Stimulated activated effector memory CD8-positive, alpha-beta T cell treated with anti-CD3 and anti-CD28 coated beads, Interleukin-12 subunit alpha, Interleukin-12 subunit beta, amount 100 ng/mL, for 72 hours (primary cell): ENCODE data around the gene HYAL3.
A peak's percentile ranks its signal among the peaks of the same experiment; 100 is the strongest.
"Not testable (repeated sequence)": the region's sequence is repeated elsewhere in the genome, so short reads cannot be mapped to it uniquely, and the experiment has no call there.

ENCODE experiments used
- ATAC-seq: fragments of 150-1000 bp; cut with Tn5 transposase; 2 replicates; pipeline ENCODE4 v1.10.0; 2021
- DNase-seq, 2 donors: peaks; one replicate each; pipeline ENCODE4 v3.0.0; 2021 to 2022; ENCODE audit warnings: low spot score in 2 of 2
- H3K27ac Mint-ChIP-seq: one replicate; pipeline ENCODE4 v1.8.0; 2022; ENCODE audit warnings: mild to moderate bottlenecking, mixed read lengths
- H3K36me3 Mint-ChIP-seq: one replicate; pipeline ENCODE4 v1.8.0; 2022; ENCODE audit warnings: mild to moderate bottlenecking, mixed read lengths
- H3K4me1 Mint-ChIP-seq: one replicate; pipeline ENCODE4 v1.8.0; 2022; ENCODE audit warnings: mixed read lengths
- H3K4me3 Mint-ChIP-seq: one replicate; pipeline ENCODE4 v1.8.0; 2022; ENCODE audit warnings: mild to moderate bottlenecking, mixed read lengths
- H3K9me3 Mint-ChIP-seq: one replicate; pipeline ENCODE4 v1.8.0; 2022; ENCODE audit warnings: mixed read lengths

HYAL3 gene

DNA sequence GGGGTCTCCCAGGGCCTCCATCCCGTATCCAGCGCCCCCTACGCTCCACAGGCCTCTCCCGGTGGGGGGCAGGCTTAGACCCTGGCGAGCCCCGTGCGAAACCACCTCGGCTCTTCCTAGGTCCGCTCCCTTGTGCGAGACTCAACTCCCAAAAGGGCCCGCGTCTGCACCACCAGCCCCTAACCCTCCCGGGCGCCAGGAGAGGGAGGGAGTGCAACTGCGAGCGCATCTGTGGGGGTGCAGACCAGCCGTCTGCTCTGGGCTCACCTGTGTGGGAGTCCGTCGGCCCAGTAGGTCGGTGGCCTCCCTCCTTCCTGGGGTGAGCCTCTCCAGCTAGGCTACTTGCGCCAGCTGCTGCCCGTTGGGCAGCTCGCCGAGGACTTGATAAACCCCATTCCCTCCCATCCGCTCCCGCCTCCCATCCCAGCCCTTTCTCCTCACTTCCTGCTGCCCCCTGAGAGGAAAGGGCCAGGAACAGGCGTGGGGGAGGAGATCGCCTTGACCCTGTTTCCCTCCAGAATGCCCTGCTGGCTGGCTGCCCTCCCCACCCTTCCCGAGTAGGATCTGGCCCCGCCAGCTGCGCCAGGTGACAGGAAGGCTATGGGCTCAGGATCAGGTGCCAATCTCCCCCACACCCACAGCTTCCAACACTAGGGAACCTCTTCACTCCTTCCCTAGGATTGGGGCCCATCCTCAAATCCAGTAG lies 23.3 kb upstream of the HYAL3 start, which contains the start of gene HYAL2:
TSS of gene HYAL2 (minus strand) at position 360 of the 706 bp plus-strand sequence. CDS start 2,256 bp downstream, outside the sequence.
- ATAC-seq (no peak), DNase-seq (no peak)
- Mint-ChIP-seq H3K9me3 (no peaks in the 10 kb centered on the region), H3K27ac (peak within 1 kb of the TSS; percentile 98), H3K36me3 (peaks cover 23% of the 10 kb centered on the region), H3K4me3 (peak within 1 kb of the TSS; percentile 78), H3K4me1 (peaks cover 57% of the 10 kb centered on the region)

DNA sequence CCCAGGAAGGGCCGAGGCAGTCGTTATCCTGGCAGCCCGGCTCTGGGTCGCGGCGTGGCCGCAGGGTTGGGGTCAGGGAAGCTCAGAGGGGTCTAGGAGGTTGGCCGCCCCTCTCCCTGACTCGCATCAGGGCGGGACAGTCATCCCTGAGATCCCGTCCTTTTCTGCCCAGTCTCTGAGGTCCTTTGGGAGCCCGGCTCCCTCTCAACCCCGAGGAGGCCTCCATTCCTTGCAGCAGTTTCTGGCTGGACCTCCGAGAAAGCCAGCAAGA lies 22.8 kb upstream of the HYAL3 start:
- peaks cover 23% of the 10 kb centered on the region for H3K36me3 Mint-ChIP-seq
- H3K4me1 Mint-ChIP-seq, result peaks cover 55% of the 10 kb centered on the region
- no peak overlapping the region for H3K27ac Mint-ChIP-seq
- ATAC-seq, result no peak
- H3K9me3 Mint-ChIP-seq, result no peaks in the 10 kb centered on the region
- no peak for DNase-seq
- peak overlapping the region; percentile 78 for H3K4me3 Mint-ChIP-seq

DNA sequence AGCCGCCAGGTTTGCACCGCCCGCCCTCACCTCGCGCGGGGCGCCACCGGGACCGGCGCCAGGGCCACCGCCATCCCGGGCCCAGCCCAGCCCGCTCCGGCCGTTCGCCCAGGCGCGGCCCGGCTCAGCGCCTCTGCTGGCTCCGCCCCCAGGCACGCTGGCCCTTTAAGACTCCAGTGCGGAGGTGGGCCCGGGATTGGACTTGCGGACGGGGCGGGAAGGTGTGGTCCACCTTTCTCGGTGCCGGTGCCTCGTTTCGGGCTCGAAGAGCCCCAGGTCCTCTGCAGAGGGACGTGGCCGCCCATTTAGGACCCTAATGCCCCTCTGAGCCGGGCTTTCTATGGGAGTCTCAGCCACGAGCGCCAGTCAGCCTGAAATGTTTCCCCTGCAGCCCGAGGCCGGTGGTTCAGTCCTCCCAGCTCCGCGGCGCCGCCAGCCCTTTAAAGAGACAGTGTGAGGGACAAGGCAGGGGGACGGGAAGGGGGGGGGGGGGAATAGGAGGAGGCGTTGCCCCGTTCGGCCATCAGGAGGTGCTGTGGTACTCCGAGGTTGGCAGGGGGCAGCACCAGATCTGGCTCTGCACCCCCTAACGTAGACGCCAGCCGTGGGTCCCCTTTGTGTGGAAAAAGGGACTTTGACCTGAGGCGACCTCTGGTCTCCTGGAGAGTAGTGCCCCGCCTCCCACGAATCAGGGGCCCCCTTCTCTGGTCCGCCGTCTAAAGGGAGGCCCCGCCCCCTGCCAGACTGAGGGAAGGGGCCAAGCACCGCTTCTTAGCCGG lies 22.3 kb upstream of the HYAL3 start:
- ATAC-seq (peak; percentile 75), DNase-seq (peak; percentile 77 to 95)
- H3K36me3 Mint-ChIP-seq, result peaks cover 23% of the 10 kb centered on the region
- H3K9me3 Mint-ChIP-seq, result no peaks in the 10 kb centered on the region
- H3K4me3 Mint-ChIP-seq, result peak overlapping the region; percentile 78
- peak overlapping the region; percentile 98 for H3K27ac Mint-ChIP-seq
- H3K4me1 Mint-ChIP-seq, result peaks cover 55% of the 10 kb centered on the region

DNA sequence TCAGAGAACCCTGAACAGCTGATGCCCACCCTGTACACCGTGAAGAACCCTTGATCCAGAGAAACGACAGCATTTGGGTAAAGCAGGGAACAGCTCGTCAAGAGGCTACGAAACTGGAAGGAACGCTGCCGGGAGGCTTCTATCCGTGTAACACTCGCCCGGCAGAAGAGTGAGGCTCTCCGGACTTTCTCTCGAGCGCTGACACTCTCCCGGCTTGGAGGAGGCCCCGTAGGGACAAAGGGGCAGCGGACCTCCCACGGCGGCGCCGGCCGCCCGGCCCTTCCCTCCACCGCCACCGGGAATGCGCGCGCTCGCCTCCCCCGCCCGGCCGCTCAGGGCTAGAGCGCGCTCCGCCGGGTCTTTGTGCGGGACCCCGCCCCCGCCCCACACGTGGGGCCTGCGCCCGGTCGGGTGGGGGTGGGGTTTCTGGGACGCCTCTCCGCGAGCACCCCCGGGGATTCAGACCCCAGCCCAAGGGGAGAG lies 21.7 kb upstream of the HYAL3 start:
- peaks cover 54% of the 10 kb centered on the region for H3K4me1 Mint-ChIP-seq
- H3K36me3 Mint-ChIP-seq, result peaks cover 22% of the 10 kb centered on the region
- H3K9me3 Mint-ChIP-seq, result no peaks in the 10 kb centered on the region
- peak overlapping the region; percentile 98 for H3K27ac Mint-ChIP-seq
- peak overlapping the region; percentile 78 for H3K4me3 Mint-ChIP-seq
- peak; percentile 55 for ATAC-seq
- DNase-seq, result no peak

DNA sequence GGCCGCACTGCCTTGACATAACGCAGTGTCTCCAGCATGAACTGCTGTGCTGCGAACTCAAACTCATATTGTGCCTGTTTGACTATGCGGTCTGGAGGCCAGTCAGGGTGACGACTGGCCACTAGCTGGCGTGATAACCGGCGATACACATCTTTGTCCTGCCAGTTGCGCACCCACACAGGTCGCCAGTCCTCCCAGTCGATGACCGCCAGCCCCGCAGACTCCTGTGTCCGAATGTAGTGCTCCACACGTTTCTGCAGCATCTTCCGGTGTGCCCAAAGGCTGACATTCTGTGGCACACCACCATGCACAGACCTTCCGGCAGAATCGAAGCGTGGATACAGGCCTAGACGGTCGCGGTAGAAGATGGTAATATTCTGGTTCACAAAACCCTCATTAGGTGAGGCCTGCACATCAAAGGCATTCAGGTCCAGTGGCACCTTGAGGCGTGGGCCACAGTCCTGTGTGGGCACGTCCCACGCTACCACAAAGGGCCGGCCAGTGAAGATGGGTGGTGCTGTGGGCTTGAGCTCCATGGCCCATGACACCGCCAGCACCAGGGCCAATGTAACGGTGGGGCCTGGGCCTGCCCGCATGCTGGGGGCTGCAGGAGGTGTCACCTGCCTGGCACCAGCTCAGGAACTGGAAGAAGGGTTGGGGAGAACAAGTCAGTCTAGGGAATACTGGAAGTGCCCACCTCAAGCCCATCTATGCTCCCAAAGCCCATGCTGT lies 20.9 kb upstream of the HYAL3 start:
- H3K36me3 Mint-ChIP-seq, result peaks cover 15% of the 10 kb centered on the region
- no peaks in the 10 kb centered on the region for H3K9me3 Mint-ChIP-seq
- H3K4me3 Mint-ChIP-seq, result peak overlapping the region; percentile 78
- peaks cover 59% of the 10 kb centered on the region for H3K4me1 Mint-ChIP-seq
- ATAC-seq (no peak), DNase-seq (no peak)
- peak overlapping the region; percentile 98 for H3K27ac Mint-ChIP-seq

GRCh38 chr3:50319181-50319893 lies 20.1 kb upstream of the HYAL3 start:
- H3K27ac Mint-ChIP-seq, result no peak overlapping the region
- ATAC-seq, result no peak

GRCh38 chr3:50318615-50319014 lies 19.4 kb upstream of the HYAL3 start:
- Mint-ChIP-seq H3K4me1 (peaks cover 59% of the 10 kb centered on the region), H3K4me3 (no peak overlapping the region), H3K36me3 (peaks cover 10% of the 10 kb centered on the region), H3K9me3 (no peaks in the 10 kb centered on the region), H3K27ac (no peak overlapping the region)
- no peak for DNase-seq
- no peak for ATAC-seq

More at GRCh38 chr3:50319181-50319893, 20.1 kb upstream of the HYAL3 start:
- Mint-ChIP-seq H3K36me3 (peaks cover 10% of the 10 kb centered on the region), H3K9me3 (no peaks in the 10 kb centered on the region), H3K4me3 (peak overlapping the region; percentile 78), H3K4me1 (peaks cover 61% of the 10 kb centered on the region)
- DNase-seq, result no peak

GRCh38 chr3:50318163-50318562 lies 19.0 kb upstream of the HYAL3 start:
- Mint-ChIP-seq H3K27ac (no peak overlapping the region), H3K9me3 (no peaks in the 10 kb centered on the region), H3K36me3 (peaks cover 10% of the 10 kb centered on the region), H3K4me3 (no peak overlapping the region), H3K4me1 (peaks cover 54% of the 10 kb centered on the region)
- DNase-seq, result no peak
- ATAC-seq, result no peak

DNA sequence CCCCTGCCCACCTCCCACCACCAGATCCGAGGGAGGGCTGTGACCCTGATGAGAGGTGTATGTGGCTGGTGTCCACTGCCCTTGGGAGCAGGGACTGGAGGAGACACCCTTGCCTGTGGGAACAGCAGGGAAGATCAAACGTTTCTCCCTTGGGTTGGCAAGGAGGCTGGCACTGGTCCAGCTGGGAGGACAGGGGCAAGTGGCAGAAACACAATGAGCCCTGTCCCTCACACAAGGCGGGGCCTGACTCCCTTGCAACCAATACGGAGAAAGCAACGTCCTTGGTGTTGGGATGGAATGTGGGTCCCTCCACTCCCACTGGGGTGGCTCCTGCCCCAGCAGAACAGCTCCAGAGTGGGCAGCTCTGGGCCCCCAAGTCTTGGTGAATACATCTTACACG lies 18.1 kb upstream of the HYAL3 start:
- Mint-ChIP-seq H3K9me3 (no peaks in the 10 kb centered on the region), H3K4me1 (peaks cover 47% of the 10 kb centered on the region), H3K36me3 (peaks cover 10% of the 10 kb centered on the region), H3K4me3 (peak overlapping the region; percentile 59), H3K27ac (peak overlapping the region; percentile 95)
- DNase-seq (no peak), ATAC-seq (no peak)

GRCh38 chr3:50316657-50317242 lies 17.5 kb upstream of the HYAL3 start:
- DNase-seq (peak; percentile 57 to 84), ATAC-seq (peak; percentile 86)
- Mint-ChIP-seq H3K36me3 (peaks cover 10% of the 10 kb centered on the region), H3K9me3 (no peaks in the 10 kb centered on the region), H3K27ac (peak overlapping the region; percentile 95), H3K4me3 (peak overlapping the region; percentile 59), H3K4me1 (peaks cover 47% of the 10 kb centered on the region)

- H3K36me3 Mint-ChIP-seq, result peaks cover 10% of the 10 kb centered on the region
- H3K4me3 Mint-ChIP-seq, result no peak overlapping the region
- H3K4me1 Mint-ChIP-seq, result peaks cover 38% of the 10 kb centered on the region
- no peak for DNase-seq
- H3K9me3 Mint-ChIP-seq, result no peaks in the 10 kb centered on the region
- peak overlapping the region; percentile 50 for H3K27ac Mint-ChIP-seq
- no peak for ATAC-seq
Observed at GRCh38 chr3:50314816-50315215, 15.6 kb upstream of the HYAL3 start.

DNA sequence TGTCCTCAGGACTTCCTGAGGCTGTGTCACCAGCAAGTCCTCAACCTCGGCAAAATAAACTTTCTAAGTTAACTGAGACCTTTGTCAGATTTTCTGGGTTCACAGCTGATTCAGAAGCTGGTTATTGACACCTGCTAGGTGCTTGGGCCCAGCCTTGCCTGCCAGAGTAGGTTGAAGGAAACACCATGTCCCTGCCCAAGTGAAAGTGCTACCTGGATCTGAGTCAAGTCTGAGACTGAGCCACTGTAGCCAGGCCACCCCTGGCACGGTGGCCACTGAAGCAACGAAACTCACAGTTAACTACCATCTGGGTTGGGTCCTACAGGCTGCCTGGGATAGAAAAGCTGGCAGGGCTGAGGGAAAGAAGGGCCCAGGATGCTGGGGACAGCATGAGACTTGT lies 15.1 kb upstream of the HYAL3 start:
- ATAC-seq (no peak), DNase-seq (no peak)
- H3K9me3 Mint-ChIP-seq, result no peaks in the 10 kb centered on the region
- H3K4me1 Mint-ChIP-seq, result peaks cover 34% of the 10 kb centered on the region
- H3K4me3 Mint-ChIP-seq, result no peak overlapping the region
- H3K36me3 Mint-ChIP-seq, result peaks cover 10% of the 10 kb centered on the region
- H3K27ac Mint-ChIP-seq, result no peak overlapping the region

- H3K36me3 Mint-ChIP-seq, DNase-seq, ATAC-seq, H3K4me3 Mint-ChIP-seq, H3K9me3 Mint-ChIP-seq, H3K27ac Mint-ChIP-seq: not testable (repeated sequence)
- H3K4me1 Mint-ChIP-seq, result peaks cover 17% of the 10 kb centered on the region
Observed at GRCh38 chr3:50312041-50312440, 12.8 kb upstream of the HYAL3 start.

GRCh38 chr3:50304601-50305000 lies 5.4 kb upstream of the HYAL3 start:
- no peak for DNase-seq
- no peak overlapping the region for H3K27ac Mint-ChIP-seq
- ATAC-seq, result peak; percentile 78

More at GRCh38 chr3:50304601-50305000, 5.4 kb upstream of the HYAL3 start:
- Mint-ChIP-seq H3K4me3 (no peak overlapping the region), H3K36me3 (no peaks in the 10 kb centered on the region), H3K9me3 (no peaks in the 10 kb centered on the region), H3K4me1 (peaks cover 27% of the 10 kb centered on the region)
